Smooth muscle cell (in vitro differentiated cells): ENCODE results near the gene SNTG2. TPM values are rescaled to one million over a fixed set of nuclear protein-coding genes. Genes with fewer than 3 reads are reported as not detected.

Experiments
- DNase-seq: peaks from one replicate; lab custom pipeline; 2025; ENCODE audit not compliant: unreplicated experiment; lab: John Stamatoyannopoulos, UW
- H2AFZ ChIP-seq: fragments of 200-600 bp; sonication (generic); 2 replicates; pipeline ENCODE4 v1.6.0; 2016; ENCODE audit warnings: antibody characterized with exemption, low read depth, mild to moderate bottlenecking
- H3F3A ChIP-seq: fragments of 200-600 bp; sonication (generic); 2 replicates; pipeline ENCODE4 v1.6.0; 2017; ENCODE audit warnings: antibody characterized with exemption, low read depth
- H3K27ac ChIP-seq: fragments of 200-600 bp; sonication (generic); 2 replicates; pipeline ENCODE4 v1.5.1; 2016; ENCODE audit warnings: low read depth, mild to moderate bottlenecking
- H3K27me3 ChIP-seq: fragments of 200-600 bp; sonication (generic); 2 replicates; pipeline ENCODE4 v1.6.1; 2016; ENCODE audit warnings: low read depth, mild to moderate bottlenecking
- H3K36me3 ChIP-seq: fragments of 200-600 bp; sonication (generic); 2 replicates; pipeline ENCODE4 v1.5.1; 2016; ENCODE audit warnings: low read depth
- H3K4me1 ChIP-seq: fragments of 200-600 bp; sonication (generic); 2 replicates; pipeline ENCODE4 v1.5.1; 2016; ENCODE audit warnings: low read depth
- H3K4me2 ChIP-seq: fragments of 200-600 bp; sonication (generic); 2 replicates; pipeline ENCODE4 v1.6.0; 2016; ENCODE audit warnings: mild to moderate bottlenecking
- H3K4me3 ChIP-seq: fragments of 200-600 bp; sonication (generic); 2 replicates; pipeline ENCODE4 v1.5.1; 2016; ENCODE audit warnings: mild to moderate bottlenecking
- H3K79me2 ChIP-seq: fragments of 200-600 bp; sonication (generic); 2 replicates; pipeline ENCODE4 v1.6.0; 2016; ENCODE audit warnings: low read depth, mild to moderate bottlenecking
- H3K9ac ChIP-seq: fragments of 200-600 bp; sonication (generic); 2 replicates; pipeline ENCODE4 v1.6.0; 2016; ENCODE audit warnings: low read depth
- H3K9me3 ChIP-seq: fragments of 200-600 bp; sonication (generic); replicated peaks from 2 replicates; pipeline ENCODE4 v1.5.1; 2016; ENCODE audit warnings: low read depth
- H4K20me1 ChIP-seq: fragments of 200-600 bp; sonication (generic); 2 replicates; pipeline ENCODE4 v1.6.0; 2016; ENCODE audit warnings: low read depth
- WGBS: methylation state at CpG from one replicate; pipeline ENCODE4 v1.1.7; 2016; ENCODE audit warnings: low lambda C conversion rate; 5-methylcytosine and 5-hydroxymethylcytosine counted together
- polyA plus RNA-seq: library from polyadenylated mRNA; unstranded; fragments of >200 nt; fragmentation: Nextera tagmentation; extraction: Ambion mirVana; gene quantifications from 2 replicates; pipeline ENCODE4 v1.2.1, GENCODE V29; 2016
- total RNA-seq: library from RNA; depleted of rRNA; stranded (reverse); fragments of >200 nt; gene quantifications from 2 replicates; pipeline ENCODE4 v1.2.3, GENCODE V29; 2014
- TF ChIP-seq, protein P1 (sequence below): fragments of 200-600 bp; sonication (generic); IDR thresholded peaks from 2 replicates; pipeline ENCODE4 v1.5.1; 2017; ENCODE audit warnings: borderline replicate concordance, mild to moderate bottlenecking, antibody characterized with exemption; ENCODE audit not compliant: insufficient read depth, poor library complexity, severe bottlenecking

The SNTG2 gene
- total and polyA plus RNA-seq, 2 experiments from 2014 or later = 0.56 TPM; not detected in 1

DNA sequence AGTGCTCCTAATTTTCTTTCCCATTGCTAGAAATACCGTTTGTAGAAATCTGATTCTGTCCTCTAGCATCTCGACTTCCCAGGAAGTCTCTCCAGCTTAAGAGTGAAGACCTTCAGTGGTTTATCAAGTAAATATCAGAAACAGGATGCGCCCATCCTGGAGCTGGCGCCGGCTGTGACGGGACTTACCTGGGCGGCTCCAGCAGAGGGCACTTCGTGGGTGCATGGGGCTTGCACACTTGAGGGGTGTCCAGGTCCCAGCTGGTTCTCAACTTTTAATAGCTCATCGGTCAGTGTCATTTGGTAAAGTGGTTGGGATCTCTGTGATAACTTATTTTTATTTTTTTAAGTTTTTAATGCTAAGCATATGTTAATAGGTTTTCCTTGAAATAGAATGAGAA lies 295.6 kb downstream of the SNTG2 start:
- Histone ChIP-seq H3F3A (no peaks in the 10 kb centered on the region), H3K27me3 (peaks cover 7% of the 10 kb centered on the region), H3K36me3 (no peaks in the 10 kb centered on the region), H3K4me1 (no peaks in the 10 kb centered on the region), H2AFZ (no peak overlapping the region), H3K9ac (no peak overlapping the region), H4K20me1 (no peaks in the 10 kb centered on the region), H3K9me3 (no peaks in the 10 kb centered on the region), H3K4me3 (no peak overlapping the region), H3K79me2 (no peaks in the 10 kb centered on the region), H3K4me2 (no peak overlapping the region), H3K27ac (no peak overlapping the region)
- 81% methylated on average over 9 of the region's 9 CpGs for WGBS
- TF ChIP-seq, protein P1, sequence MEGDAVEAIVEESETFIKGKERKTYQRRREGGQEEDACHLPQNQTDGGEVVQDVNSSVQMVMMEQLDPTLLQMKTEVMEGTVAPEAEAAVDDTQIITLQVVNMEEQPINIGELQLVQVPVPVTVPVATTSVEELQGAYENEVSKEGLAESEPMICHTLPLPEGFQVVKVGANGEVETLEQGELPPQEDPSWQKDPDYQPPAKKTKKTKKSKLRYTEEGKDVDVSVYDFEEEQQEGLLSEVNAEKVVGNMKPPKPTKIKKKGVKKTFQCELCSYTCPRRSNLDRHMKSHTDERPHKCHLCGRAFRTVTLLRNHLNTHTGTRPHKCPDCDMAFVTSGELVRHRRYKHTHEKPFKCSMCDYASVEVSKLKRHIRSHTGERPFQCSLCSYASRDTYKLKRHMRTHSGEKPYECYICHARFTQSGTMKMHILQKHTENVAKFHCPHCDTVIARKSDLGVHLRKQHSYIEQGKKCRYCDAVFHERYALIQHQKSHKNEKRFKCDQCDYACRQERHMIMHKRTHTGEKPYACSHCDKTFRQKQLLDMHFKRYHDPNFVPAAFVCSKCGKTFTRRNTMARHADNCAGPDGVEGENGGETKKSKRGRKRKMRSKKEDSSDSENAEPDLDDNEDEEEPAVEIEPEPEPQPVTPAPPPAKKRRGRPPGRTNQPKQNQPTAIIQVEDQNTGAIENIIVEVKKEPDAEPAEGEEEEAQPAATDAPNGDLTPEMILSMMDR = no peak
- DNase-seq = no peak

DNA sequence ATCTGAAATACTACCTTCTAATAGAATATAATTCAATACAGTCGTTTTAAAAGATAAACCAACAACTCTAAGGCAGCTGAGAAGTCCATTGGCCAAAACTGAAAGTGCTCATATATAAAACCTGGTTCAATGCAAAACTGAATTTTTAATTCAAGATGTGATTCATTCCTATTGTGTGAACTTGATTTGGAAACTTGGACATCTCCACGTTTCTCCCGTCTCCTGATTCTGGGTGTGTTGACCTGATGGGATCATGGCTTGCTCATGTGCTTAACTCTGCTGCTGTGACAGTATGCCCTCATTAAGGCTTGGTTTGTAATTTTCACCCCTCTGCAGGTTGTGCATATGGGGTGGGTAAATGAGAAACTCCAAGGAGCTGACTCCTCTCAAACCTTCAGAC lies 296.3 kb downstream of the SNTG2 start:
- H3K79me2 ChIP-seq = no peaks in the 10 kb centered on the region
- peaks cover 7% of the 10 kb centered on the region for H3K27me3 ChIP-seq
- H3K9me3 ChIP-seq = no peaks in the 10 kb centered on the region
- H3K4me2 ChIP-seq = no peak overlapping the region
- WGBS = 80% methylated on average over 3 of the region's 3 CpGs
- no peak overlapping the region for H3K4me3 ChIP-seq
- H3K4me1 ChIP-seq = no peaks in the 10 kb centered on the region
- no peaks in the 10 kb centered on the region for H3F3A ChIP-seq
- H3K36me3 ChIP-seq = no peaks in the 10 kb centered on the region
- H2AFZ ChIP-seq = no peak overlapping the region
- no peak for DNase-seq
- no peak overlapping the region for H3K27ac ChIP-seq
- TF ChIP-seq, protein P1 = no peak
- no peak overlapping the region for H3K9ac ChIP-seq
- H4K20me1 ChIP-seq = no peaks in the 10 kb centered on the region

DNA sequence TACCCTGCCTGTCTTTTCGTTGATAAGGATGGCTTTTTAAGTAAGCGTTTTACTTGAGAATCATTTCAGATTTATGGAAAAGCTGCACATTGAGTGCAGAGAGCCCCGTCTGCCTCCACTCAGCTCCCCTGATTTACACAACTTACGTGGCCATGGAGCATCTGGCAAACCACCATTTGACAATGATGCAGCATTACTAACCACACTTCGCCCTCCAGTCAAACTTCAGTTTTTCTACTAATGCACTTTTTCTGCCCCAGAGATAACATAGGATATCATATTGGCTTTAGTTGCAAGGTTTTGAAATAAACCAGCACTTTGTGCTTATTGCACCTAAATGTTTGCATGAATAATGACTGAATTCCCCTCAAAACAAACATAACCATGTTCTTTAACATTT lies 297.5 kb downstream of the SNTG2 start:
- 83% methylated on average over 5 of the region's 5 CpGs for WGBS
- H3K79me2 ChIP-seq = no peaks in the 10 kb centered on the region
- no peaks in the 10 kb centered on the region for H3K36me3 ChIP-seq
- H3K4me3 ChIP-seq = no peak overlapping the region
- no peaks in the 10 kb centered on the region for H3K9me3 ChIP-seq
- peaks cover 7% of the 10 kb centered on the region for H3K27me3 ChIP-seq
- H3K9ac ChIP-seq = no peak overlapping the region
- no peak overlapping the region for H3K4me2 ChIP-seq
- H2AFZ ChIP-seq = no peak overlapping the region
- H4K20me1 ChIP-seq = no peaks in the 10 kb centered on the region
- H3F3A ChIP-seq = no peaks in the 10 kb centered on the region
- no peak overlapping the region for H3K27ac ChIP-seq
- no peaks in the 10 kb centered on the region for H3K4me1 ChIP-seq
- TF ChIP-seq, protein P1 = no peak
- DNase-seq = no peak

DNA sequence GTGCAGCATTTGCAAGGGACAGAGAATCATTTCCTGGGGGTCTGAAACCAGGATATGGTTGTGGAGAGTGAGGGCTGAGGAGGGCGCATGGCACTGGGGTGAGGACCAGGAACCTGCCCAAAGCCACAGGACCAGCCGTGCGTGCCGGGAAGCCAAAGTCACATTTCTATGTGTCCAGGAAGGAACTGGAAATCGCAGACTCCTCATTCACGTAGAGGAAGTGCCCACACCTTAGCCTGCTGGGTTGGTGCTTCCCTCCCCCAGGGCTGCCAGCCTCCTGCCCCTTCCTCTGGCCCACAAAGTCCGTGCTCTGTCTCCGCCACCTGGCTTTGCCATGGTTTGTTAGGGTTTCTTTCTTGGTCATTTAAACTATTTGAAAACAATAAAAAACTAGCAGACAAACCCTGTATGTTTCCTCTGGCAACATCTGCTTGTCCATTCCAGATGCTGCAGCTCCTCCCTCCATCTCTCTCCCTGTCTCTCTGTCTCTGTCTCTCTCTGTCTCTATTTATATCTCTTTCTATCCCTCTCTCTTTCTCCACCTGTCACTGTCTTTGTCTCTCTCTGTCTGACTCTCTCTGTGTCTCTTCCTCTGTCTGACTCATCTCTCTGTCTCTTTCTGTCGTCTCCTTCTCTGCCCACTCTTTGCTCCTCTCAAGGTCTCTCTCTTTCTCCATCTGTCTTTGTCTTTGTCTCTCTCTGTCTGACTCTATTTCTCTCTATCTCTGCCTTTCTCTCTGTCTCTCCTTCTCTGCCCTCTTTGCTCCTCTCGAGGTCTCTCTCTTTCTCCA lies 299.4 kb downstream of the SNTG2 start:
- TF ChIP-seq, protein P1 = no peak
- DNase-seq = no peak
- WGBS = 78% methylated on average over 10 of the region's 10 CpGs
- Histone ChIP-seq H3K9me3 (no peaks in the 10 kb centered on the region), H3K27ac (no peak overlapping the region), H3K79me2 (no peaks in the 10 kb centered on the region), H4K20me1 (no peaks in the 10 kb centered on the region), H3K4me3 (no peak overlapping the region), H3K36me3 (no peaks in the 10 kb centered on the region), H3K9ac (no peak overlapping the region), H2AFZ (no peak overlapping the region), H3F3A (no peaks in the 10 kb centered on the region), H3K4me2 (no peak overlapping the region), H3K27me3 (peaks cover 7% of the 10 kb centered on the region), H3K4me1 (no peaks in the 10 kb centered on the region)
